Trophoblast cell (in vitro differentiated cells and primary cell): ENCODE results near the gene ZBTB37.
A peak's percentile ranks its signal among the peaks of the same experiment; 100 is the strongest.

Experiments
- DNase-seq, 2 donors: peaks; one replicate each; pipeline ENCODE4 v3.0.0-alpha.2; 2016
- H2AFZ ChIP-seq: 2 replicates; pipeline ENCODE4 v1.6.1; 2013; ENCODE audit warnings: low read length, moderate library complexity, mild to moderate bottlenecking; ENCODE audit not compliant: insufficient read depth, poor library complexity
- H2AK5ac ChIP-seq: 2 replicates; pipeline ENCODE4 v1.6.1; 2013; ENCODE audit warnings: mild to moderate bottlenecking, low read length
- H2BK120ac ChIP-seq: 2 replicates; pipeline ENCODE4 v1.6.1; 2013; ENCODE audit warnings: low read length, mild to moderate bottlenecking, moderate library complexity; ENCODE audit not compliant: insufficient read depth, poor library complexity
- H2BK12ac ChIP-seq: 2 replicates; pipeline ENCODE4 v1.6.1; 2013; ENCODE audit warnings: mild to moderate bottlenecking, low read length, moderate library complexity
- H2BK5ac ChIP-seq: 2 replicates; pipeline ENCODE4 v1.6.1; 2013; ENCODE audit warnings: low read length, low read depth, moderate library complexity, mild to moderate bottlenecking; ENCODE audit not compliant: poor library complexity
- H3K14ac ChIP-seq: 2 replicates; pipeline ENCODE4 v1.6.1; 2013; ENCODE audit warnings: mild to moderate bottlenecking, low read length
- H3K18ac ChIP-seq: 2 replicates; pipeline ENCODE4 v1.6.1; 2013; ENCODE audit warnings: mild to moderate bottlenecking, low read length
- H3K23ac ChIP-seq: 2 replicates; pipeline ENCODE4 v1.6.1; 2013; ENCODE audit warnings: low read length
- H3K27ac ChIP-seq: 2 replicates; pipeline ENCODE4 v1.5.1; 2013; ENCODE audit warnings: low read depth, mild to moderate bottlenecking, inconsistent platforms, low read length, moderate library complexity
- H3K27me3 ChIP-seq: 2 replicates; pipeline ENCODE4 v1.6.1; 2013; ENCODE audit warnings: inconsistent platforms, mild to moderate bottlenecking, low read length, moderate library complexity; ENCODE audit not compliant: insufficient read depth
- H3K36me3 ChIP-seq, 2 experiments: 1 replicate in 1 of 2; 2 replicates in 1 of 2; pipeline ENCODE4 v1.6.1; 2013; ENCODE audit warnings: low read length in 2 of 2, mild to moderate bottlenecking in 2 of 2, moderate library complexity in 1 of 2; ENCODE audit not compliant: insufficient read depth in 2 of 2, control insufficient read depth in 1 of 2
- H3K4ac ChIP-seq: 2 replicates; pipeline ENCODE4 v1.6.1; 2013; ENCODE audit warnings: low read depth, mild to moderate bottlenecking, low read length, moderate library complexity
- H3K4me1 ChIP-seq, 2 experiments: 1 replicate in 1 of 2; 2 replicates in 1 of 2; pipeline ENCODE4 v1.6.1; 2013; ENCODE audit warnings: low read length in 2 of 2, mild to moderate bottlenecking in 2 of 2, moderate library complexity in 1 of 2; ENCODE audit not compliant: insufficient read depth in 2 of 2, control insufficient read depth in 1 of 2
- H3K4me2 ChIP-seq: 2 replicates; pipeline ENCODE4 v1.6.1; 2013; ENCODE audit warnings: inconsistent platforms, mild to moderate bottlenecking, low read length, moderate library complexity
- H3K4me3 ChIP-seq: 2 replicates; pipeline ENCODE4 v1.5.1; 2013; ENCODE audit warnings: mild to moderate bottlenecking, low read depth, low read length, inconsistent platforms
- H3K79me1 ChIP-seq: one replicate; pipeline ENCODE4 v1.6.1; 2013; ENCODE audit warnings: low read length
- H3K79me2 ChIP-seq: 2 replicates; pipeline ENCODE4 v1.6.1; 2013; ENCODE audit warnings: low read length, mild to moderate bottlenecking; ENCODE audit not compliant: control insufficient read depth, insufficient read depth, poor library complexity
- H3K9ac ChIP-seq: 2 replicates; pipeline ENCODE4 v1.6.1; 2013; ENCODE audit warnings: mild to moderate bottlenecking, low read length
- H3K9me3 ChIP-seq: 2 replicates; pipeline ENCODE4 v1.6.1; 2013; ENCODE audit warnings: low read depth, mild to moderate bottlenecking, control low read depth, inconsistent platforms, low read length; ENCODE audit not compliant: insufficient read depth
- H4K12ac ChIP-seq: 2 replicates; pipeline ENCODE4 v1.6.1; 2013; ENCODE audit warnings: low read depth, mild to moderate bottlenecking, low read length, moderate library complexity
- H4K8ac ChIP-seq: 2 replicates; pipeline ENCODE4 v1.6.1; 2013; ENCODE audit warnings: low read depth, mild to moderate bottlenecking, low read length, moderate library complexity
- H4K91ac ChIP-seq: one replicate; pipeline ENCODE4 v1.6.1; 2013; ENCODE audit warnings: low read depth, mild to moderate bottlenecking, low read length, moderate library complexity
- WGBS: extraction: QIAGEN DNeasy Blood & Tissue Kit; methylation state at CpG from one replicate; pipeline ENCODE4 v1.1.7; 2013; ENCODE audit warnings: missing lambda C conversion rate; ENCODE audit not compliant: insufficient read length, insufficient coverage; ENCODE audit errors: extremely low coverage; 5-methylcytosine and 5-hydroxymethylcytosine counted together

Gene ZBTB37

GRCh38 chr1:173917149-173917548 is 49.0 kb downstream of the ZBTB37 start, which contains the start of gene SERPINC1:
Gene SERPINC1 (minus strand): TSS chr1:173917327. CDS start chr1:173917259, 68 bp downstream.
- no peaks in the 10 kb centered on the region for H3K36me3 ChIP-seq
- WGBS: no CpG with 5 or more reads among the region's 3 CpGs
- no peaks in the 10 kb centered on the region for H3K9me3 ChIP-seq
- no peaks in the 10 kb centered on the region for H3K27me3 ChIP-seq
- H3K79me2 ChIP-seq: no peaks in the 10 kb centered on the region
- H4K8ac ChIP-seq: no peak within 1 kb of the TSS
- no peak within 1 kb of the TSS for H4K12ac ChIP-seq
- no peak within 1 kb of the TSS for H3K18ac ChIP-seq
- no peak within 1 kb of the TSS for H3K23ac ChIP-seq
- no peak within 1 kb of the TSS for H2BK12ac ChIP-seq
- H2AFZ ChIP-seq: no peak within 1 kb of the TSS
- H3K4me2 ChIP-seq: no peak within 1 kb of the TSS
- no peak within 1 kb of the TSS for H2AK5ac ChIP-seq
- H3K4me3 ChIP-seq: no peak within 1 kb of the TSS
- H2BK5ac ChIP-seq: no peak within 1 kb of the TSS
- H3K27ac ChIP-seq: no peak within 1 kb of the TSS
- H4K91ac ChIP-seq: no peak within 1 kb of the TSS
- no peak within 1 kb of the TSS for H2BK120ac ChIP-seq
- H3K14ac ChIP-seq: no peak within 1 kb of the TSS
- DNase-seq: no peak
- H3K4ac ChIP-seq: no peak within 1 kb of the TSS
- no peaks in the 10 kb centered on the region for H3K4me1 ChIP-seq
- H3K79me1 ChIP-seq: no peaks in the 10 kb centered on the region
- no peak within 1 kb of the TSS for H3K9ac ChIP-seq

- H3K79me1 ChIP-seq: no peaks in the 10 kb centered on the region
- H2AK5ac ChIP-seq: no peak overlapping the region
- no peak overlapping the region for H3K18ac ChIP-seq
- no peak overlapping the region for H2BK120ac ChIP-seq
- no peak overlapping the region for H3K9ac ChIP-seq
- no peak overlapping the region for H3K14ac ChIP-seq
- no peak overlapping the region for H2BK12ac ChIP-seq
- no peaks in the 10 kb centered on the region for H3K27me3 ChIP-seq
- no peaks in the 10 kb centered on the region for H3K9me3 ChIP-seq
- H3K23ac ChIP-seq: no peak overlapping the region
- no peak overlapping the region for H3K27ac ChIP-seq
- no peak overlapping the region for H3K4me2 ChIP-seq
- no peak overlapping the region for H4K8ac ChIP-seq
- H2AFZ ChIP-seq: no peak overlapping the region
- H2BK5ac ChIP-seq: no peak overlapping the region
- H4K91ac ChIP-seq: no peak overlapping the region
- no peak overlapping the region for H4K12ac ChIP-seq
- H3K36me3 ChIP-seq: no peaks in the 10 kb centered on the region
- WGBS: 100% methylated on average over 1 of the region's 12 CpGs
- DNase-seq: peak; percentile 18 to 50
- H3K4ac ChIP-seq: no peak overlapping the region
- no peaks in the 10 kb centered on the region for H3K4me1 ChIP-seq
- no peaks in the 10 kb centered on the region for H3K79me2 ChIP-seq
- H3K4me3 ChIP-seq: no peak overlapping the region
These were observed 49.7 kb downstream of the ZBTB37 start for GRCh38 chr1:173917635-173918493.

DNA sequence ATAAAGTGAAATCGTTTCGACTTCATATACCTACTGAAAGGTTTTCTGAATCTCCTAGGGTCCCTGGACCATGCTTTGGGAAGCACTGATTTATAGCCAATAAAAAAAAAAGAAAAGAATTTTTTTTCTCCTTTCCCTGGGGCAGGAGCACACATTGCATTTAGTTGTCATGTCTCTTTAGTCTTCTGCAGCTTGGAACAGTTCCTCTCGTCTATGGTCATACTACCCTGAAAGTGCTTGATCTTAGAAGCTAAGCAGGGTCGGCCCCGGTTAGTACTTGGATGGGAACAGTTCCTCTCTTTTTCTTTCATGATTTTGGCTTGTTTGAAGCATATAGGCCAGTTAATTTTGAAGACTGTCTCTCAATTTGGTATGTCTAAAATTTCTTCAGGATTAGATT is 52.7 kb downstream of the ZBTB37 start:
- no peaks in the 10 kb centered on the region for H3K4me1 ChIP-seq
- H3K79me2 ChIP-seq: no peaks in the 10 kb centered on the region
- H2BK5ac ChIP-seq: no peak overlapping the region
- H3K27me3 ChIP-seq: no peaks in the 10 kb centered on the region
- no peak overlapping the region for H3K4me3 ChIP-seq
- no CpG with 5 or more reads among the region's 5 CpGs for WGBS
- H3K4ac ChIP-seq: no peak overlapping the region
- H2AFZ ChIP-seq: no peak overlapping the region
- no peak overlapping the region for H4K12ac ChIP-seq
- H2BK120ac ChIP-seq: no peak overlapping the region
- no peak overlapping the region for H3K23ac ChIP-seq
- no peaks in the 10 kb centered on the region for H3K36me3 ChIP-seq
- H3K79me1 ChIP-seq: no peaks in the 10 kb centered on the region
- H3K14ac ChIP-seq: no peak overlapping the region
- no peak overlapping the region for H2AK5ac ChIP-seq
- DNase-seq: no peak
- no peak overlapping the region for H3K4me2 ChIP-seq
- H4K91ac ChIP-seq: no peak overlapping the region
- H2BK12ac ChIP-seq: no peak overlapping the region
- H3K27ac ChIP-seq: no peak overlapping the region
- no peak overlapping the region for H4K8ac ChIP-seq
- H3K18ac ChIP-seq: no peak overlapping the region
- H3K9ac ChIP-seq: no peak overlapping the region
- no peaks in the 10 kb centered on the region for H3K9me3 ChIP-seq

GRCh38 chr1:173925306-173926242 is 57.4 kb downstream of the ZBTB37 start:
- H3K79me2 ChIP-seq: no peaks in the 10 kb centered on the region

More at GRCh38 chr1:173925306-173926242, 57.4 kb downstream of the ZBTB37 start:
- Histone ChIP-seq H2AK5ac (no peak overlapping the region), H2AFZ (no peak overlapping the region), H3K4ac (no peak overlapping the region), H3K27ac (no peak overlapping the region), H4K8ac (no peak overlapping the region), H3K9me3 (no peaks in the 10 kb centered on the region), H4K12ac (no peak overlapping the region), H3K4me1 (no peaks in the 10 kb centered on the region), H3K23ac (no peak overlapping the region), H3K36me3 (no peaks in the 10 kb centered on the region), H2BK12ac (no peak overlapping the region), H3K14ac (no peak overlapping the region), H3K9ac (no peak overlapping the region), H3K18ac (no peak overlapping the region), H3K79me1 (no peaks in the 10 kb centered on the region), H4K91ac (no peak overlapping the region), H3K4me2 (no peak overlapping the region), H2BK5ac (no peak overlapping the region), H2BK120ac (no peak overlapping the region), H3K27me3 (no peaks in the 10 kb centered on the region), H3K4me3 (no peak overlapping the region)
- no peak for DNase-seq
- WGBS: no CpG with 5 or more reads among the region's 8 CpGs
